Fibroblast of skin of left quadriceps (primary cell): Measurements from ENCODE around the gene VWA5B1.
"Not testable (repeated sequence)": the region's sequence is repeated elsewhere in the genome, so short reads cannot be mapped to it uniquely, and the experiment has no call there.

Source experiments
- DNase-seq, 2 experiments: peaks; one replicate each; pipeline ENCODE4 v3.0.0-alpha.2; 2013; ENCODE audit warnings: low read depth in 2 of 2

The VWA5B1 gene, protein sequence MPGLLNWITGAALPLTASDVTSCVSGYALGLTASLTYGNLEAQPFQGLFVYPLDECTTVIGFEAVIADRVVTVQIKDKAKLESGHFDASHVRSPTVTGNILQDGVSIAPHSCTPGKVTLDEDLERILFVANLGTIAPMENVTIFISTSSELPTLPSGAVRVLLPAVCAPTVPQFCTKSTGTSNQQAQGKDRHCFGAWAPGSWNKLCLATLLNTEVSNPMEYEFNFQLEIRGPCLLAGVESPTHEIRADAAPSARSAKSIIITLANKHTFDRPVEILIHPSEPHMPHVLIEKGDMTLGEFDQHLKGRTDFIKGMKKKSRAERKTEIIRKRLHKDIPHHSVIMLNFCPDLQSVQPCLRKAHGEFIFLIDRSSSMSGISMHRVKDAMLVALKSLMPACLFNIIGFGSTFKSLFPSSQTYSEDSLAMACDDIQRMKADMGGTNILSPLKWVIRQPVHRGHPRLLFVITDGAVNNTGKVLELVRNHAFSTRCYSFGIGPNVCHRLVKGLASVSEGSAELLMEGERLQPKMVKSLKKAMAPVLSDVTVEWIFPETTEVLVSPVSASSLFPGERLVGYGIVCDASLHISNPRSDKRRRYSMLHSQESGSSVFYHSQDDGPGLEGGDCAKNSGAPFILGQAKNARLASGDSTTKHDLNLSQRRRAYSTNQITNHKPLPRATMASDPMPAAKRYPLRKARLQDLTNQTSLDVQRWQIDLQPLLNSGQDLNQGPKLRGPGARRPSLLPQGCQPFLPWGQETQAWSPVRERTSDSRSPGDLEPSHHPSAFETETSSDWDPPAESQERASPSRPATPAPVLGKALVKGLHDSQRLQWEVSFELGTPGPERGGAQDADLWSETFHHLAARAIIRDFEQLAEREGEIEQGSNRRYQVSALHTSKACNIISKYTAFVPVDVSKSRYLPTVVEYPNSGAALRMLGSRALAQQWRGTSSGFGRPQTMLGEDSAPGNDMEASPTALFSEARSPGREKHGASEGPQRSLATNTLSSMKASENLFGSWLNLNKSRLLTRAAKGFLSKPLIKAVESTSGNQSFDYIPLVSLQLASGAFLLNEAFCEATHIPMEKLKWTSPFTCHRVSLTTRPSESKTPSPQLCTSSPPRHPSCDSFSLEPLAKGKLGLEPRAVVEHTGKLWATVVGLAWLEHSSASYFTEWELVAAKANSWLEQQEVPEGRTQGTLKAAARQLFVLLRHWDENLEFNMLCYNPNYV

DNA sequence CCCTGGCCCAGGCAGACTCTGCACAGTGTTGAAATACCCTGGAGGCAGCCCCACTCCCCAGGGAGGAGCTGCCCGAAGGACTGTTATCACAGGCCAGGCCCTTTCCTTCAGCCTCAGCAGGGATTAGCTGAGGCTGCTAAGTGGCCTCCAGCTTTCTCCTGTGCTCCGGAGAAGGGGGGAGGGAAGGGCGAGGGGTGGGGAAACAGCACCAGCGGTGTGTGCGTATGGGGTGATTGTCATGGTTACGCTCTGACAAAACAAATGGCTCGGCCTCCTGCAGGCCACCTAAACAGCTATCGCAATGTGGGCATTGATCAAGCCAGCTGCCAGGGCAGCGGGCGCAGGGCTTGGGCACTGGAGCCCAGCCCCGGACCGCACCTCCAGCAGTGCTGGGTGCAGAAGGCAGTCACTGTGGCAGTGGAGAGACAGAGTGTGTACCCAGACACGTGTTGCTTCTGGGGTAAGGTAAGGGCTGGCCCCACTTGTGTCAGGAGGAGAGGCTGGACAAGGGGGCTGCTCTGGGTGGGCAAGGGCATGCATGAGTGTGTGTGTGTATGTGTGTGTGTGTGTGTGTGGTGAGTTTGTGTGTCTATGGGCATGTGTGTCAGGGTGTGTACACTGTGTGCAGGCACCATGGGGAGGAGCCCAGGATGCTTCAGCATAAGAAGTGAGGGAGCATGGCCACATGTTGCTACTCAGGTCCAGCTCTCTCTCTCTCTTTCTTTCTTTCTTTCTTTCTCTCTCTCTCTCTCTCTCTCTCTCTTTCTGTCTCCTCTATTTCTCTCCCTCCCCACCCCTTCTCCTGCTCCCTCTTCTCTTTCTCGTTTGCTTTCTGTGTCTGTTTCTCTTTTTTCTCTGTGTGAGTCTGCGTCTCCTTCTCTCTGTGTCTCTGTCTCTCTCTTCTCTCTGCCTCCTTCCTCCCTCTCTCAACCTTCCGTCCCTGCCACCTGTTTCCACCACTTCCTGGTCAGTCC is at the start of gene VWA5B1:
TSS of gene VWA5B1 (plus strand) at position 252 of the 974 bp plus-strand sequence. CDS start 19,727 bp downstream, outside the sequence.
- no peak for DNase-seq

DNA sequence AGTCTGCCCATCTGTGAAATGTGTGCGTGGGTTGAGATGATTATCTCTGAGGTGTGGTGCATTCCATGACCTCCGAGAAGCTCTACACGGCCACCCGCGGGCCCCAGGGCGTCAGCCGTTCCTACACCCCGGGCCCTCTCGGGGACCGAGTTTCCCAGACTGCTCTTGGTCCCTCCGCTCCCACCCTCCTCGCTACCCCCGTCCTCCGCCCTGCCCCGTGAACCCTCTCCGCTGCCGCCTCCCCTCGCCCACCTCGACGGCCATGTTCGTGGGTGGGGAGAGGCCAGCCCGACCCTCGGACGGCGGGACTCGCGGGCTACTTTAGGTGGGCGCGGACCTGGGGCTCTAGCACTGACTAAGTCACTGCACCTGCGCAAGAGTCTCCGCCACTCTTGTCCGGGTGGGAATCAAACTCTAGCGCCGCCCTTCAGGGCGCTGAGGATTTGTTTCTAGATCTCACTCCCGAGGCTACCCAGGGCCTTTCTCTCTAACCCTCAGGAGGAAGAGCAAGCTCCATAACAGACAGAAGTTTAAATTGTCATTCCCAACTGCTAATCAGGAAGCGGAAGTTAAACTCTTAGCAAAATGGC is 47.7 kb upstream of the VWA5B1 start:
- no peak for DNase-seq

DNA sequence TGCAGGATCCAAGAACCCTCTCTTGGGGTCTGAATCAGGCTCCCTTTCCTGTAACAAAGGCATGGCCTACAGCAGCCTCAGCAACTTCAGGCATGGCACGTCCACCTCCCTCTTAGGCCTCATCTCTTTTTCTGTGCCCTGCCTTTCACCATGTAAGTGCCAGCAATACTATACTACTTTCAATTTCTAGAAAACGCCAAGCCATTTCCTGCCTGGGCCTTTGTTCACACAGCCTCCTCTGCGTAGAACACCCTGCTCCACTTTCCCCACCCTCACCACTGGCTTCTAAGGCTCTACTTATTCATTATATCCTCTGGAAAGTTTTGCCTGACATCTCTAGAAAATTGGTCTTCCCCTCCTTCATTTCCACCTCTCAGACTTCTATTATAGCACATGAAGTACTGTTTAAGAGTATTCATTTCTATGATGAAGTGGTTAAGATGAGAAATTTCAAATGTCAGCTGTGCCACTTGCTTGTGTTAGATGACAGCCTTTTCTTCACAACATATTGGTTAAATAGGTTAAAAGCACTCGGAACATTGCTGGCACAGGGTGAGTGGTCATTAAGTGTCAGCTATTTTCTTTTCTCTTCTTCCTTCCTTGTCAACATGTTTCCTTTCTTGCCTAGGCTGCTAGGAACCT is 41.6 kb upstream of the VWA5B1 start:
- no peak for DNase-seq

DNA sequence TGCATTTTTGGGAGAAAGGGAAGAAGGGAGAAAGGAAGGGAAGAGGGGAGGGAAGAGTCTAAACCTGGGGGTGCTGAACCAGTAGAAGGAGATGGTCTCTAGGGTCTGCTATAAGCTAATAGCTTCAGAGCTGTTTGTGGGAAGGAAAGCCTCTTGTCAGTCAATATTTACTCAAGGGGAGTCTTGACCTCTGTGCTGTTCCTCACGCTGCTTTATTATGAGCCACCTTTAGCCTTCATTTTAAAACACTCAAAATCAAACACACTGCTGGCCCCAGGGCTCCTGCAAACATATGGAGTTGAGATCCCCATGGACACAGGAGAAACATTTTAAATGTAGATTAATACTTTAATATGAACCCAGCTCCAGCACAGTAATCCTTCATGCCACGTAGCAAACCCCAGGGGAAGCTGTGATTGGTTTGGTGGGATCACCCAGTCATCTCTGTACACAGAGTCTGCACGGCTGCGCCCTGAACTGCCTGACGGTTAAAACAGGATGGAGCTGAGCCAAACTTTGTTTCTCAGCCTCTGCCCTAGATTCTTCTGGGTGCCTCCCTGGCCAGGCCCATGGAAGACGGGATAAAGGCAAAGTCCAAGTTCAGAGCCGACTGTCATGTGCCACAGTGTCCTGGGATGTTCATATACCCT is 40.2 kb upstream of the VWA5B1 start:
- DNase-seq, result no peak

DNA sequence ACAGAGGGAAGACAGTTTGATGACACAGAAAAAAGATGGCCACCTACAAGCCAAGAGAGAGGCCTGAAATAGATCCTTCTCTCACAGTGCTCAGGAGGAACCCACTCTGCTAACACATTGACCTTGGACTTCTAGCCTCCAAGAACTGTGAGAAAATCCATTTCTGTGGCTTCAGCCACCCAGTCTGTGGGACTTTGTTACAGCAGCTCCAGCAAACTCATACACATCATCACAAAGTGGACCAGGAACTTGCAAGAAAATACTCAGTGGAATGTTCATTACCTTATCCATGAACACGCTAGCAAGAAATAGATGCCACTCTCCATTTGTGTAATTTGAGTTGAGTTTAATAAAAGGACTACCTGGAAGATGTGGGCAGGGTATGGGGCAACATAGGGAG is 38.1 kb upstream of the VWA5B1 start:
- no peak for DNase-seq

DNA sequence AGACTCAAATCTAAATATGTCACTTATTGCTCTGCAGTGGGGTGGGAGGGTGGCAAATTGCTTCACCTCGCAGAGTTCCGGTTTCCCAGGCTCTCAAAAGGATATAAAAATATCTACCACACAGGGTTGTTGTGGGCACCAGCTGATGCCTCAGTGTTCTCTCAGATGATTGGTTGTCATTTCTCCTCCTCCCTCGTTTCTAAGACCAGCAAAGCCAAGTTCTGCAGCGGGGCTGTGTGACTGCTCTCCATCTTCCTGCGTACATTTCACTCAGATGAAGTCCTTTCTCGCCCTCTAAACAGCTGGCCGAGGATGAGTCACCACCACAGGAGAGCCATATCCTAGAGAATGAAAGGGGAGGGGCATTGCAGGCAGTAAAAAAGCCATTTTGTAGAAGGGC is 35.0 kb upstream of the VWA5B1 start:
- peak; percentile 16 to 20 for DNase-seq

DNA sequence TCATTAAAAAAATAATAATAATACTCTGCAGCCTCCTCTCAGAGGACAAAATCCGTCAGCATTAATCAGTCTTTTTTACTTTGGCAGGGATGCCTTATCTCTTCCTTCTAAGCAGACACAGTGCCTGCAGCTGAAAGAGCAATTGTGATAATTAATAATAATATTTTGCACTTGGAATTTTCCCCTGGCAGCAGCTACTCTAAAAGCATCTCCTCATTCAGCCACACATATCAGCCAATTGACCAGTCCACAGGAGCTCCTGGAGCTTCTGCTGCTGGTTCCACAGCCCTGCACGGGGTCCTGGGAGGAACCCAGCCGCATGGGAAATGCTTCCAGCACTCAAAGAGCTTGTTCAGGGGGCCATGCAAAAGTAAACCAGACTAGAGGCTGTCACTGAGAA is 31.0 kb upstream of the VWA5B1 start:
- DNase-seq, result no peak

DNA sequence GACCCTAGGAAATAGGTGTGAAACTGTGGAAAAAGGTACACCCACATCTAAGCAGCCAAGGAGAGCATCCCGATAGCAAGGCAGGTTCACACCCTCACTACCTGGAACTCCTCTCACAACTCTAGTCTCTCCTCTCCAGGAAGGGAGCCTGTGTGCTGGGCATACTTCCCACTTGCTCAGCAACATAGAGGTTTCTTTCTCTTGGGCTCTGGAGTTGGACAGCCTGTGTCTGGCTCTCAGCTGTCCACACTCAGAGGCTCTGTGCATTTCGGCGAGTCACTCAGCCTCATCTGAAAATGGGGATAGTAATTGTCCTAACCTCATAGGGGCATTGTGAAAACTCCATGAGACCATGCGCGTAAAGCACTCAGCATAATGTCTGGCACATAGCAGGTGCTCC is 29.6 kb upstream of the VWA5B1 start:
- DNase-seq, result no peak

DNA sequence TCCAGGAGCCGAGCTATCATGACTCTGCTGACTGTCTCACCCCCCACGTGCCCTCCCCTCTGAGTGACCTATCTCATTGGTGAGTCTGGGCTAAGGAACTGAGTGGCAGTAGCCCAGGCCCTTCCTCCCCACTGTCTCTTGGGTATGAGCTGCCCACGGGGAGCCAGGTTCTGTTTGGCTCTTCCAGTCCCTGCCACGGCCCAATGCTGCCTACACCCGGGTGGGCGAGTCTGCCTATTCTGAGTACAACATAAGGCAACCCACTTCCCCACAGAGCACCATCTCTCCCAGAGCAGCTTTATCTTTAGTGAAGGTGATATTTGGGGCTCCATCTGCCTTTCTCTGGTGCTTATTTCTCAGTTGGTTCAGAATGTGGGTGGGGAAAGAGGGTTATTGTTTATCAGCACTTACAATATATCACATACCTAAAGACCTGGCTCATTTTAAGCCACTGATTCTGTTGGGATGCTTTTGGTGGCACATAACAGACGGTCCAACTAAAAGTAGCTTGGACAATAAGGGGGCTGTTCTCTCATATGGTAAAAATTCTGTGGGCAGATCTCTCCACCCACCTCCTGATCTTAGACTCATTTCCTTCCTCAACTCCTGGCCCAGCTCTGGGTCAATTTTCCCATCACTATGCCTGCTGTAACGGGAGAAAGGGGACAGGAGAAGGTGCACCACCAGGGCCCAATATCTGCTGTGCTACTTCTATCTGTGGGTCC is 27.7 kb upstream of the VWA5B1 start:
- no peak for DNase-seq

DNA sequence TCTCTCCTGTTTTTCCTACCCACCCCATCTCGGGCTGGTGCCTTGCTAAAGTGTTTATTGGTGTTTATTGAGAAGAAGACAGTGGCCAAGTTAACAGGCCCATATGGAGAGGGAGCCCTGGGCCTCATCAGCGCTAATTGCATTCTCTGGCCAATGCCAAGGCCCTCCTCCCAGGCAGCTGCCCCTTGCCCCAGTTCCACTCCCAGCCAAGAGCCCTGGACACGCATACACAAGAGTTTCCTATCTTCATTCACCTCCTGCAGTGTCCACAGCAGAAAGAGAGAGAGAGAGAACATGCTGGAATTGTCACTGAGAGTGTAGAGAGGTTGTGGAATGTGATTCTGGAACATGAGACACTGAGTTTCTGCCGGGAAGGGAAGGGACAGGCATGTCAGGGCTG is 25.4 kb upstream of the VWA5B1 start:
- no peak for DNase-seq

DNA sequence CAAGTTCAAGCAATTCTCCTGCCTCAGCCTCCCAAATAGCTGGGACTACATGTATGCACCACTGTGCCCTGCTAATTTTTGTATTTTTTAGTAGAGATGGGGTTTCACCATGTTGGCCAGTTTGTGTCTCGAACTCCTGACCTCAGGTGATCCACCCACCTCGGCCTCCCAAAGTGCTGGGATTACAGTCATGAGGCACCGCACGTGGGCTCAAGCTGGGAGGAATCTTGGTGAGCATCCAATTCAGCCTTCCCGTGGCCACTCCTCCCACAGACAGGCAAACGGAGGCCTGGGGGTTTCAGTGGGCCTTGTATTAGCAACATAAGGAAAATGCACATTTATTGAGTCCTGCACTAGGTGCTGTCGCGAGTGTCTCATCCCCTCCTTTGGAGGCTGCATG is 24.5 kb upstream of the VWA5B1 start:
- DNase-seq, result no peak

DNA sequence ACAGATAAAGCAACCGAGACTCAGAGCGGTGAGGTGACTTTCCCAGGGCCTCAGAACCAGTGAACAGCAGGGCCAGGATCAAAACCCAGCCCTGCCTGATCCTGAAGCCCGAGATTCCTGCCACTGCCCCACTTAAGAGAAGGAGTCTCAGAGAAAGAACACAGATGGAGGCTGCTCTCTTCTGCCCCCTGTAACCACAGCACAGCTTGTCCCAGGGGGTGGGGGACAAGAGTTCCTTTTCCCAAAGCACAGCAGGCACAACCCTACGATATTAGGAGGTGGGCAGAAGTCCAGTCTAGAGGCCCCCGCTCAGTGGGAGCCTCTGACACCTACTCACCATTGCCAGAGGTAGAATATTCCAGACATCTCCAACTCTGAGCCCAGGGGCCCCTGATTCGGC is 24.0 kb upstream of the VWA5B1 start:
- DNase-seq, result no peak

DNA sequence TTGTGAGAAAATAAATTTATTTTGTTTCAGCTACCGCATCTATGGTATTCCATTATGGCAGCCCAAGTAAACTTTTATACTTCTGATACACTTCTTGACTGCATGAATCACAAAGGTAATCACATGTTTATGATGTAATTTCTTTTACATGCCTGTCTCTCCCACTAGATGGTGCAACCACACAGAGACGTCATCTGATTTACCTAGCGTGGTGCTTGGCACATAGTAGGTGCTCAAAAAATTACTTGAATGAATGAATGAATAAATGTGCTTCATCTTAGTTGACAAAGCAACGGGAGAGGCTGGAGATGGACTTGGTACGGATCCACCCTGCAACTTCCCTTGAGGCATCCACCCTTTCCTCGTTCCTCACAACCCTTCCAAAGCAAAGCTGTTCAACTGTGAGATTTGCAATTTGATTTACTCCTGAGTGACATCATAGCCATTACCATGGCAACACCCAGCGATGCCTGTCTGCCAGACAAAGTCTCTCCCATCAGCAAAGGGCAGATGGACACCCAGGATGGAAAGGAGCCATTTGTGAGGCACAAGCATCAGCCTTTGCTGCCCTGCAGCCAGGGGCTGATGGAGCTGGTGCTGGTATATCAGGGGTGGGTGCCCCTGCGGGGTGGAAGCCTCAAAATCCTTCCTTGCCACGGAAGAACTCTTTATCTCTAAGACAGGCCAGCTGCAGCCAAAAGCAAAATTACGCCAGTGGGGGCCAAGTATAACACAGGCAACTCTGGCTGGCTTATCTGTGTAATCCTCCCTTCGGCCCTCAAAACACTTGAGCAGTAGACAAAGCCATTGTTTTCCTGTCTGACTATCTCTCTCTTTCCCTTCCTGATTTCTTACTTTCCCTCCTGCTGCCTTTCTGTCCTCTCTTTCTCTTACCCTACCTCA is 18.9 kb upstream of the VWA5B1 start:
- no peak for DNase-seq

DNA sequence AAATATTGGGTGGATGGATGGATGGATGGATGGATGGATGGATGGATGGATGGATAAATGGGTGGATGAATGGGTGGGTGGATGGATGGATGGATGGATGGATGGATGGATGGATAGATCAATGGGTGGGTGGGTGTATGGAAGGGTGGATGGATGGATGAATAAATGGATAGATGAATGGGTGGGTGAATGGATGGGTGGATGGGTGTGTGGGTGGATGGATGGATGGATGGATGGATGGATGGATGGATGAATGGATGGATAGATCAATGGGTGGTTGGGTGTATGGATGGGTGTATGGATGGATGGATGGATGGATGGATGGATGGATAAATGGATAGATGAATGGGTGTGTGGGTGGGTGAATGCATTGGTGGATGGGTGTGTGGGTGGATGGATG is 17.0 kb upstream of the VWA5B1 start:
- not testable (repeated sequence) for DNase-seq

DNA sequence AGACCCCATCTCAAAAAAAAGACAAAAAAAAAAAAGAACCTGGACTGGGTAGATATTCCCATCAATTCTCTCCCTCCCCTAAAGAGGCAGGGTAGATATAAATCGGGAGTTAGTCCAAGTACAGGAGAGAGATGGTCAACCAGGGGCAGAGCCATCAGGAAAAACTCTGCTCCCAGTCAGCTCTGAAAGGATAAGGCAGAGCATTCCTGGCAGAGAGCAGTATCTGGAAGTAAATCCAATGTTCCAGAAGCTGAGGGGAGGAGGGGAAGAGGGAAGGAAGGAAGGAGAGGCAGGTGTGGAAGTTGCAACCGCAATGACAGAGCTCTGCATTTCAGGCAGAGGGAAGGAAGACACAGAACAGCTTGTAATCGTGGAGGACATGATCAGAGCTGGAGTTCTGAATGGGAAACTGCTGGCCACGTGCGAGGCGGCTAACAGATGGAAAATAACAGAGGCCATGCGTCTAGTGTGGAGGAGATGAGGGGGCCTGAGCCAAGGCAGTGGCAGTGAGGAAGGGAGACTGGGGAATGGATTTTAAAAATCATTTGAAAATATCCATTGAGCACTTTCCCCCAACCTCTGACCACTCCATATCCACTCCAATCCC is 15.3 kb upstream of the VWA5B1 start:
- DNase-seq, result no peak

DNA sequence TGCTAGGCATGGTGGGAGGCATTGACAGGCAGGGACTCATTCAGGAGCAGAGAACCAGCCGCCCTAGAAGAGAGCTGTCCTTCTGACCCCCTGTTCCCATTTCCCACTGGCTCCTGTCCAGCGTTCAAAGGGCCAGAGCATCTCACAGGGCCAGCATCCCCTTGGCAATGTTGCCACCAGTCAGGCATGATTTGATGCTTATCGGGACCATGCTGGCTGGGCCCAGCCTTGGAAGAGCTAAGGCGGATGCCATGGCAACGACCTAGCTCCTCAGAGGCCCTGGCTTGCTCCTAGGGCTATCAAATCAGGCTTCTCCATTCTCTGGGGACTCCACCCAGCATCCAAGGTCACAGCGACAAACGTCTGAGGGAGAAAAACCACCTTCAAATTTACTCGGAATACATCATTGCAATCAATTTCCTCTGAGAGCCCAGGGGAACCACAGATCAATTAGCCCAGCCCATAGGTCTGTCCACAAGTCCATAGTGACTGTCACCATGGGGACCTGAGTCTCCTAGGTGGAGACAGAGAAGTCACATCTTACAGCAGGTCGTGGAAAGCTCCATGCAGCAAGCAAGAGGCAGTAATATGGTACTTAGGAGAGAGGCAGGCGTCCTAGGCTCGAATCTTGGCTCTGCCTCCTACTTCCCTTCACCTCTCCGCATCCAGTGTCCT is 14.1 kb upstream of the VWA5B1 start:
- no peak for DNase-seq

DNA sequence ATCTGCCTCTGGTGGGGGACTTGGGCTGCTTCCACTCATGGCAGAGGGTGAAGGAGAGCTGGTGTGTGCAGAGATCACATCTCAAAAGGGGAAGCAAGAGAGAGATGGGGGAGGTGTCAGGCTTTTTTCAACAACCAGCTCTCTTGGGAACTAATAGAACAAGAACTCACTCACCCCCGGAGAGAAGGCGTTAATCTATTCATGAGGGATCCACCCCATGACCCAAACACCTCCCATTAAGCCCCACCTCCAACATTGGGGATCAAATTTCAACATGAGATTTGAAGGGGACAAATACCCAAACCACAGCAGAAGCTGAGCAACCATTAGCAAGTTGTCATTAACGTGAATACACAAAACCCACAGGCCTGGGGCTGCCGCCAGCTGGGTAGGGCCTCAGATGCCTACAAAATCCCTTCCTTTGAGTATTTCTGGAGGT is 12.0 kb upstream of the VWA5B1 start:
- peak; percentile 20 to 23 for DNase-seq
